ENCODE results near the gene RRP15.

GRCh38 chr1:218352075-218352438 is 67.0 kb downstream of the RRP15 start:
- TF ChIP-seq, protein P1, sequence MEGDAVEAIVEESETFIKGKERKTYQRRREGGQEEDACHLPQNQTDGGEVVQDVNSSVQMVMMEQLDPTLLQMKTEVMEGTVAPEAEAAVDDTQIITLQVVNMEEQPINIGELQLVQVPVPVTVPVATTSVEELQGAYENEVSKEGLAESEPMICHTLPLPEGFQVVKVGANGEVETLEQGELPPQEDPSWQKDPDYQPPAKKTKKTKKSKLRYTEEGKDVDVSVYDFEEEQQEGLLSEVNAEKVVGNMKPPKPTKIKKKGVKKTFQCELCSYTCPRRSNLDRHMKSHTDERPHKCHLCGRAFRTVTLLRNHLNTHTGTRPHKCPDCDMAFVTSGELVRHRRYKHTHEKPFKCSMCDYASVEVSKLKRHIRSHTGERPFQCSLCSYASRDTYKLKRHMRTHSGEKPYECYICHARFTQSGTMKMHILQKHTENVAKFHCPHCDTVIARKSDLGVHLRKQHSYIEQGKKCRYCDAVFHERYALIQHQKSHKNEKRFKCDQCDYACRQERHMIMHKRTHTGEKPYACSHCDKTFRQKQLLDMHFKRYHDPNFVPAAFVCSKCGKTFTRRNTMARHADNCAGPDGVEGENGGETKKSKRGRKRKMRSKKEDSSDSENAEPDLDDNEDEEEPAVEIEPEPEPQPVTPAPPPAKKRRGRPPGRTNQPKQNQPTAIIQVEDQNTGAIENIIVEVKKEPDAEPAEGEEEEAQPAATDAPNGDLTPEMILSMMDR (conservative IDR thresholded peaks at IDR 0.05) = no peak
- TF ChIP-seq ZFX (IDR thresholded peaks at IDR 0.05) = no peak
